ENCODE measurements around the gene MAGI2.
"Not testable (repeated sequence)": the region's sequence is repeated elsewhere in the genome, so short reads cannot be mapped to it uniquely, and the experiment has no call there.

The MAGI2 gene

DNA sequence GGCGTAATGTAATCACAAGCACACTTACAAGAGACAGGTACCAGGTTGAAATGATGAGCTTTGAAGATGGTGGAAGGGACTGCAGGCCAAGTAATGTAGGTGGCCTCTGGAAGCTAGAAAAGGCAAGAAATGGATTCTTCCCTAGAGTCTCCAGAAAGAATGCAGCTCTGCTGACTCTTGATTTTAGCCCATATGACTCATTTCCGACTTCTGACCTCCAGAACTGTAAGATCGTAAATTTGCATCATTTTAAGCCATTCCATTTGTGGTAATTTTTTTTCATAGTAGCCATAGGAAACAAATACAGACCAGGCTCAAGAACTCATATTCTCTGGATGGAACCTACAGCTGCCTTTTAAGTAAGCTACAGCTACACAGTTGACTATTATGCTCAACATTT, 315.5 kb downstream of the MAGI2 start:
- DNase-seq = no peak

DNA sequence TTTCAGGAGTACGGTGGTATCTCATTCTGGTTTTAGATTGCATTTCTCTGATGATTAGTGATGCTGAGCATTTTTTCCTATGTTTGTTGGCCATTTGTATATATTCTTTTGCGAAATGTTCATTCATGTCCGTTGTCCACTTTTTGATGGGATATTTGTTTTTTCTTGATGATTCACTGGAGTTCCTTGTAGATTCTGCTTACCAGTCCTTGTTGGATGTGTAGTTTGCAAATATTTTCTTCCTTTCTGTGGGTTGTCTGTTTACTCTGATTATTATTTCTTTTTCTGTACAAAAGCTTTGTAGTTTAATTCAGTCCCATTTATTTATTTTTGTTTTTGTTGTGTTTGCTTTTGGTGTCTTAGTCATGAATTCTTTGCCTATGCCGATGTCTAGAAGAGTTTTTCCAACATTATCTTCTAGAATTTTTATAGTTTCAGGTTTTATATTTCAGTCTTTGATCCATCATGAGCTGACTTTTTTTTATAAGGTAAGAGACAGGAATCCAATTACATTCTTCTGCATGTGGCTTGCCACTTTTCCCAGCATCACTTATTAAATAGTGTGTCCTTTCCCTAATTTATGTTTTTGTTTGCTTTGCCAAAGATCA, 320.5 kb downstream of the MAGI2 start:
- no peak for DNase-seq

DNA sequence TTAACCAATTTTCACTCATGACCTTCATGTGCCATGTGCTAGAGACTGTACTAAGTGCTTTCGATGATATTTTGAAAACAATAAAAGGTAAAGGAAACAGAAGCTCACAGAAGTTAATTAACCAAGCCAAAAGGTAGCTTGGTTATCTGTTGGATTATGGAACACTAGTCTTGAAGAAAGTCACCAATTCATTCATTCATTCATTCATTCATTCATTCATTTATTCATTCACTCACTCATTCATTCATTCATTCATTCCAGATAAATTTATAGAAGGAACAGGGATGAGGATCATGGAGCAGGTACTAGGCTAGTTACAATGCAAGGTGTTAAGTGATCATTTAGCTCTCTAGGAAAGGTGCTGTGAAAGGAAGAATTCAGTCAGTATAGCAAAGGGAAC, 322.8 kb downstream of the MAGI2 start:
- no peak for DNase-seq

DNA sequence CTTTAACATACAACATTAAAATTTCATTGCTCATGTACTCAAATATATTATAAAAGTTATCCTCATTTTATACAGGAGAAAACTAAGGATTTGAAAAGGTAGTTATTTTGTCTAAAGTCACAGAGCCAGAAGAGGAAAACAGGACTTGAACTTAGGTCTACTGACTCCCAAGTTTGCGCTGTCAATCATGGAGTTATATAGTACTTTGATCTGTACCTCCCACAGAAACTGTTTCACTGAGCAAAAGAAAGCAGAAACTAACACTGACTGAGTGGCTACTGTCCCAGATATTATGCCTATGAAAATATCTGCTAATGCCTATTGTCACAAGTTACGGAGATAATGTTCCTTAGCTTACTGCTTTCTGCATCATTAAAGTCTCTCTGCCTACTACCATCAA, 329.1 kb downstream of the MAGI2 start:
- no peak for DNase-seq

DNA sequence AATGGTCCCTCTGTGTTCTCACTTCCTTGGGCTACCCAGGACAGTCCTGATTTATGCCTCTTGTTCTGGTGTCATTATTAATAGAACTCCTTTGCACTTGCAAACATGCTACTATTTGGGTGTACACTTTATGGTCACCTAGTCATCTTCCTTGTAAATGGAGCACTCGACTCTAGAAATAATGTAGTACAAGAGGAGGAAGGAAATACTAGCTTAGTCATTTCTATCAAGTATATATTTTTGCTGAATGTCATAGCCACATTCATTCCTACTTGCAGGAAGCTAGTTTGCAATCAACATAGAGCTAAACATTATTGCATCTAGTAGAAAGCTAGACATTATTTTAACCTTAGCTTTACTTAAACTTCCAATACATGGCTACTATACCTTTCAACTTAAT, 335.3 kb downstream of the MAGI2 start:
- no peak for DNase-seq

DNA sequence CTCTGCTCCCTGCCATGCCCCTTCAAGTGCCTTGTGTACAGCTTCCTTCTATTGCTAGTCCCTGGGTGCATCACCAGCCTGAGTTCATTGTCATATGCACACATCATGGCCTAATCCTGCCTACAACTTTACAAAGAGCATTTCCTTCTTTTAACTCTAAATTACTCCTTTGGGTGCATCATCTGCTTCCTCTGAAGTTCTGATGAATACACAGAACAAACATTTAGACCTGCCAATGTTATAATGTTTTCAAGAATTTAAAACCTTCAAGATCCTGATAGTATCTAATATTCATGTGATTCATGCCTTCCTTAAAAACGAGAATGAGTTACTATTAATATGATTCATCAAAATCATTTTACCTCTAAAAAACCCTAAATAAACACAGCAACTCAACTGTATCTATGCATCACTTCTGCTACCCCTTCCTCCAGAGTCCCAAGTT, 357.1 kb downstream of the MAGI2 start:
- DNase-seq = no peak

DNA sequence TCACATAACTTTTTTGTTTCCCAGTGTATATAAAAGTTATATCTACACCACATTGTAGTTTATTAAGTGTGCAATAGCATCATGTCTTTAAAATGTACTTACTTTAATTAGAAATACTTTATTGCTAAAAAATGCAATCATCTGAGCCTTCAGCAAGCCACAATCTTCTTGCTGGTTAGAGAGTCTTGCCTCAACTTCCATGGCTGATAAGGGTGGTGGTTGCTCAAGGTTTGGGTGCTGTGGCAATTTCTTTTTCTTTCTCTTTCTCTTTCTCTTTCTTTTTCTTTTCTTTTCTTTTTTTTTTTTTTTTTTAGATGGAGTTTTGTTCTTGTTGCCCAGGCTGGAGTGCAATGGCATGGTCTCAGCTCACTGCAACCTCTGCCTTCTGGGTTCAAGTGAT, 360.0 kb downstream of the MAGI2 start:
- no peak for DNase-seq

DNA sequence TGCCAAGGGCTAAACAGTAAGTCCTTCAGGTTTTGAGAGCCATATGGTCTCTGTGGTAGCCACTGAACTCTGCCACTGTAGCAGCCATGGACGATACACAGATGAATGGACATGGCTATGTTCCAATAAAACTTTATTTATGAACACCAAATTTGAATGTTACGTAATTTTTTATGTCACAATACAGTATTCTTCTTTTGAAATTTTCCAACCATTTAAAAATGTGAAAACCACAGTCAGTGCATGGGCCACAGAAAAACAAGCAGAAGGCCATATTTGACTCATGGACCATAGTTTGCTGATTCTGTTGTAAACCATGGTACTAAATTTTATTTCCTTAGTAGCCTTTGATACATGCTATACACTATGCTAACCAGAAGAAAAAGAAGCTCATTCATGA, 361.8 kb downstream of the MAGI2 start:
- DNase-seq = no peak

DNA sequence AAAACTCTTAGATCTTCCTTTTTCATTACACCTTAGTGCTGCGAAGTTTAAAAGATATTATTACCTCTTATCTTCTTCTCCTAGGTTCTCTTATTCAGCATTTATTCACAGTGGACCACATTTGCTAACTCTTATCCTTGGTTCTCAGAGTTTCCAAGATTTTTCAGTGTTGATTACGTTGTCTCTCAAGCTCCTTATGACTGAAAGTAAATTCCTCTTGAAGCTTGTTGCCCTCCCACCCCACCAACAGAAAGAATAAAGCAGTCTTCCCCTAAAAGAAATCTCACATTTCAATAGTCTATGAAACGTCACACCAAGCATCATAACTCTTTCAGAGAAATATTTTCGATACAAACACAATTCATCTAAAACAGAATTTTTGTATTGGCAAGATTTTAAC, 362.5 kb downstream of the MAGI2 start:
- DNase-seq = no peak

DNA sequence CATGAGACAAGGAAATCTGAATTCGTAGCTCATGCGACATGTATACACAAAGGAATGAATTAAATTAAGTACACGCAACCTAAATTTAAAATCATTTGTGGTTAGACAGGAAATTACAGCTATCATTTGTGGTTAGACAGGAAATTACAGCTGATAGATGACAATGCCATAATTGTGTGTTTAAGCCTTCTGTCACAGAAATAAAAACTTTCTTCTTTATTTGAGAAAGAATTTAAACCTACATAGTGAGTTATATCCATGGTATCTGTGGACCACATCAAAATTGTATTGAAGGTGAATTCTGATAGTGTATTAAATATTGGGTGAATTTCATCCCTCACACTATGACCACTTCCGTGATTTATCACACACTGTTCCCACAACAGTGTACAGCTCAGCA, 362.9 kb downstream of the MAGI2 start:
- no peak for DNase-seq

DNA sequence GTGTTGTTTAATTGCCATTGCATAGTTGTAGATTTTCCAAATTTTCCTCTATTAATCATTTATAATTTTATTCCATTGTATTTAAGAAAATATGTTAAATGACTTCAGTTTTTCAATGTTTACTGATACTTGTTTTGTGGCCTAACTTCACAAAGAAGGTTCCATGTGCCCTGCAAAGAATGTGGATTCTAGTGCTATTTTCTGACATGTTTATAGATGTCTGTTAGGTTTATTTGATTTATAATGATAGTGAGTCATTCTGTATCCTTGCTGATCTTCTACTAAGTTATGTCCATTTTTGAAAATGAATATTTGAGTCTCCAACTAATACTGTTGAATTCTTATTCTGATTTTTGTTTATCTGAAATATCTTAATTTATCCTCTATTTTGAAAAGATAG, 369.0 kb downstream of the MAGI2 start:
- DNase-seq = no peak

DNA sequence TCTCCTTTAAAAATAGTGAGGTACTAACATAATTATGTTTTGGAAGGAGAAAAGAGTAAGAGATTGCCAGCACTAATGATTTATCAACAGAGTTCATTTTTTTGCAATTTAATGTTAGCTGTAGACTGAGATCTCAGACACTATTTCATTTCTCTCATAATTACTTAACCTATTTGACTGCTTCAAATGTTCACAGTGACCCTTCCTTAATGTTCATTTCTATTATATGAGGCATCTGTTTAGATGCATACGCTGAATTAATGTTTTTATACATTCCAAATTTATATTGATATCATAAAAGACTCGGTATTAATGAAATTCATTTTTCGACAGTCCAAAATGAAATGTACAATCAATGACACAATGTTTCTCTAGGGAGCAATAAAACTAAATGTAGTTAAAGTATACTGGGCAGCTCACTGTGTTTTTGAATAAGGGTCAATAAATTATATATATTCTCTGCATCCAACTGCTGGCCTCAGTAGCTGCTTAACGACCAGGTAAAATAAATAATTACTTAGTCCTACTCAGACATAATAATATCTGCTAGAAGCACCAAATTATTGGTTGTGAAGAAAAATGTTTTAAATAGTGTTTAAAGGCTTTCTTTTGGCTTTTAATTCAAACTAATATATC, 373.4 kb downstream of the MAGI2 start:
- DNase-seq = no peak

DNA sequence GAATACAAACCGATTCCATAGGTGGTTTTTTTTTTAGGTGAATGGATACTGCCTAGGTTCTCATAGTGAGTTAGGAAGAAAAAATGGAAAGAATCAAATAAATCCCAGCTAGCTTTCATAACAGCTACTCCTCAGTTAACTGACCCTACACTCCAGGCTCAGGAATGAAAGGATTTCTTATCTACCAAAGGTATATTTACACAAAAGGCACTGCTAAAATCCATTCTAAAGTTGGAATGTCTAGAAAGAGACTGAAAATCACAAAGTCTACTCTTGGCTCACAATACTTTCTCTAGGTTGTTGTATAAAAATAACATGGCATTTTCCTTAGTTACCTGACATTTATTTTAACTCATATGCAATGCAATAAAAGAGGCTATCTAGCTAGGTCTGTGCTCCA, 375.2 kb downstream of the MAGI2 start:
- no peak for DNase-seq

DNA sequence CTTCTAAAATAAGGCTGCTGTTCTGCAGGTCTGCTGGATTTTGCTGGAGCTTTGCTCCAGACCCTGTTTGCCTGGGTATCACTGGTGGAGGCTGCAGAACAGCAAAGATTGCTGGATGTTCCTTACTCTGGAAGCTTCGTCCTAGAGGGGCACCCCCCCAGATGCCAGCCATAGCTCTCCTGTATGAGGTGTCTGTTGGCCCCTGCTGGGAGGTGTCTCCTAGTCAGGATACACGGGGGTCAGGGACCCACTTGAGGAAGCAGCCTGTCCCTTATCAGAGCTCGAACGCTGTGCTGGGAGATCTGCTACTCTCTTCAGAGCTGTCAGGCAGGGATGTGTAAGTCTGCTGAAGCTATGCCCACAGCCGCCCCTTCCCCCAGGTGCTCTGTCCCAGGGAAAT, 382.3 kb downstream of the MAGI2 start:
- not testable (repeated sequence) for DNase-seq

DNA sequence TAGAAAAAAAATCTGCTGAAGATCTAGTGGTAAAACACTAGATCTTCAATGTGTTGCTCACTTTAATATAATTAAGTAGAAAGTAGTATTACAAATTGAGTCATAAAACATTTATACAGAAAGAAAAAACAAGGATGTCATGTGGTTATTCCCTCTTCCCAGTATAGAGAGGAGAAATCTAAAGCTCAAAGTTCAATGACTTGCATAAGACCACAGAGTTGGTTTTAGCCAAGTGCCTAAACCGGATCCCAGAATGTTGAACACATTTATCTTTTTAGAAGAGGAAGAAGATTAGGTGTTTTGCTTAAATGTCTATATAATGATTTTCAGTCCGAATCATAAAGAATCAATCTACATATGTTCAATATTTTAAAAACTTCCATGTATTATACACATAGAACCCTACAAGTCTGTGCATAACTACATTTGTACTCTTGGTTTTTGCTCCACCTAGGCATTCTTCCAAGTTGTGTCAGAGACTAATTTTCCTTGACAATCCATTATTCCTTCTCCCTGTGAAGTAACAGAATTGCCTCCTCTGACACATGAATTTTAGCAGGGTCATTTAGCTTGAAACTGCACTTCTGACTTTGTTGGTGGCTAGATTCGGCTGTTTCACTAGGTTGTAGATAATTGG, 389.2 kb downstream of the MAGI2 start:
- DNase-seq = no peak

DNA sequence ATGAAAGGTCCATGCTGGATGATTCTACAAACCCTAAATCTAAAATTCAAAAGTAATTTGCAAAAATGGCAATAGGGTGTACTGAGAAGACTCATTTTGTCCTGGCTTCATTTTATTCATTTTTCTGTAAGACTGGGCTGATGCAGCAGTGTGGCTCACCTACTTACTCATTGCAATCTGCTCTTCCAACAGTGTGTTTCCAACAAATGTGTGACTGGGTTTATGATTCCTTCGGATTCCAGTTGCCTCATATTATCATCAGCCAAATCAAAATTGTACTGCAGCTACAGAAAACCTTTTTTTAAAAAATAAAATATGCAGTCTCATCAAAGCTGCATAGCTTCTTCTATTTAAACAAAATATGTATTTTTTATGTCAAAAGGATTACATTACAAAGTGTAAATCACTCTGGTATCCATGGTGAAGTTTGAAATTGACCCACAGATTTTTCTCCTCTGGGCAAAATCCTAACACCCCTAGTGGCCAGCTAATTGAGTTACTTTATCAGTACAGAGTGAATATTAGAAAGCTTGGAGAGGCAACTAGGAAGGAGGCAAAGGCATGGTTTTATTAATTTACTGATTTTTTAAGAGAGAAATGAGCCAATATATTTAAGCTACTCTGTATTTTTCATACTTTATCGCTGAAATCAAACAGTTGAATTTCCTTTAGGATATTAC, 390.3 kb downstream of the MAGI2 start:
- DNase-seq = no peak

DNA sequence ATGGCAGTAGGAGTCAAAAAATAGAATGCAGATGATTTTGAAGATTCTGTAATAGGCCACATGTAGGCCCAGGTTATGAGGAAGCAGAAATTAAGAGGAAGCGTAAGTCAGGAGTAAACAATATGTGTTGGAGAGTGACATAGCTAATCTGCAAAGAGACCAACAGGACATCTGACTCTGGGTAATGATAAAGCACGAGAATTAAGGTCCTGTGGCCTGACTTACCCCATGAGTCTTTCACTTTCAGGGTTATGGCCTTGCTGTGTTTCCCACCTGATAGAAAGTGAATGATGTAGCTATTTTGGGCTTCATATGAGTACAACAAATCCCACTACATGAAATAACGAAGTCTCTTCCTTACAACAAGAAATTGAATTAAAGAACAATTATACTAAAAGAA, 393.0 kb downstream of the MAGI2 start:
- DNase-seq = no peak

DNA sequence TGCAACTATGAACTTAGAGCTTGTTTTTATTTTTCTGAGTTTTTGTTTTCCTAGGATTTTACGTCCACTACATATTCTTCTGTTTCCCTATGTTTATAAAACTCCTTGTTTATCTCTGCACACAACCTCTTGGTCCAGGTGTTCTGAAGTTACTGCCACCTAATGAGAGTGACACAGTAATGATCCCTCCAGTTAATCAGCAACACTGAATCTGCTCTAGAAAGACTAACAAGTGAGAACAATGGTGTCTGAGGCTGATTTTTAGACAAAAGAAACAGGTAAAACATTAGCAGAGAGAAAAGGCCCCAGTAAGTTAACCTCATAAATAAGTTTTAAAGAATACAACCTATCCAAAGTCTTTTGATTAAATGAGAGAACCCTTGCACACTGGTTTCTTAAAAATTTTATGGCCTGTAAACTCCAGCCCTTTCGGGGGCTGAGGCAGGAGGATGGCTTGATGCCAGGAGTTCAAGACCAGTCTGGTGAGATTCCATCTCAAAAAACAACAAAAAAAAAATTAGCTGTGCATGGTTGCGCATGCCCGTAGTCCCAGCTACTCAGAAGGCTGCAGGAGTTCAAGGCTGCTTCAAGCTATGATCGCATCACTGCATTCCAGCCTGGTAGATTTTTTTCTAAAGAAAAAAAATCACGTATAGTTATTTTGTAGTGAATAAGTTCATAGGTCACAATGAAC, 397.6 kb downstream of the MAGI2 start:
- no peak for DNase-seq

DNA sequence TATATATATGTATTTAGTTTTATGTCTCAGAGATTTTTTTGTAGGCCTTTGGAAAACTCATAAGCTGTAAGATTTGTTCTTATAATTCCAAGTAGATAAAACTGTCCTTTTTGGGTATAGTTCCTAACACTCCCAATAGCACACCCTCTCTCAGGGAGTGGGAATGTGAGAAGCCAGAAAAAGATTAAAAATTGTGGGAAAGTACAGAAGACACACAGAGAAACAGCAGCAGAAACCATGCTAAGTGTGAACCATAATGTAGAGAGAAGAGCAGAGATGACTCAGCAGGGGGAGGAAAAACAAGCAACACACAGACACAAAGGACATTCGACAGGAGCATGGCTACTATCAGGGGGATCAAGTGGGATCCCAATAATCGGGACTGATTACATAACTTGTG, 401.6 kb downstream of the MAGI2 start:
- no peak for DNase-seq

DNA sequence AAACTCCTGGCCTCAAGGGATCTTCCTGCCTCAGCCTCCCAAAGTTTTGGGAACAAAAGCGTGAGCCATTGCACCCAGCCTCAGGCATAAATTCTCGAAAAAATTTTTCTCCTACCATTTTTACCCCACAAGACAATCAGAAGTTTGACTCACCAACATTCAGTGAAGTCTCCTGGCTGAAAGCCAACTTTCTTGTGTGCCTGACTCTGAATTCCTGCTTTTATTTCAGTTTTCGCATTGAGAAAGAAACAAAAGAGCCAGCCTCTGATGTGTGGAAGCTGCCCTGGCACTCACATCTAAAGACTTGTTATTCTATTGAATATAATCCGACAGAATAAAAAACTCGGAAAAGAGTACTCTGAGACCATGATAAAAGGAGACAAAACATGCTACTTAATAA, 402.9 kb downstream of the MAGI2 start:
- DNase-seq = no peak

DNA sequence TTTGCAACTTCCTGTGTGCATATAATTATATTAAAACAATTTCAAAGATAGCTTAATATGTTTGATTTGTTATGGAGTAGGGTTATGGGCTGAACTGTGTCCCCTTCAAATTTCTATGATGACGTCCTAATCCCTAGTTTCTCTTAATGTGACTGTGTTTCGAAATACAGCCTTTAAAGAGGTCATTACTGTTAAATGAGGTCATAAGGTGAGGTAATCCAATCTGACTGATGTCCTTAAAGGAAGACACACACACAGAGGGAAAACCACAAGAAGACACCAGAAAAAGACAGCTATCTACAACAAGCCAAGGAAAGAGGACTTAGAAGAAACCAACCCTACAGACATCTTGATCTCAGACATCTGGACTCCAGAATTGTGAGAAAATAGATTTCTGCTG, 407.4 kb downstream of the MAGI2 start:
- no peak for DNase-seq

DNA sequence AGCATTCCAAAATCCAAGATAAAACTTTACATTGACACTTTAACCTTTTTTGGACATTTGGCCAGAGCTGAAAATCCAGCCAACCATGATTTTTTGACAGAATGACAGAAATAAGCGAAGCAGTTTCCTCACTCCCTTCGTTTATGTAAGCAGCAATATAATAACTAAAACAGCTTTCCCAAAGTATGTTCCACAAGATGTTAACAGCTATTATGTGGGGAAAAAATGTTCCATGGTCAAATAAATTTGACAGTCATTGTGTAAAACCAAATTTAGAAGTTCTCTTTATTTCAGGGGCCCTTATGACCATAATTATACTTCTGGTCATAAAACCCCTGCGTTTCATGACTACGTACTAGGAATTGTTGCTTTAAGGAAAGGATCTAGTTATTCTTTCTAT, 416.5 kb downstream of the MAGI2 start:
- no peak for DNase-seq

DNA sequence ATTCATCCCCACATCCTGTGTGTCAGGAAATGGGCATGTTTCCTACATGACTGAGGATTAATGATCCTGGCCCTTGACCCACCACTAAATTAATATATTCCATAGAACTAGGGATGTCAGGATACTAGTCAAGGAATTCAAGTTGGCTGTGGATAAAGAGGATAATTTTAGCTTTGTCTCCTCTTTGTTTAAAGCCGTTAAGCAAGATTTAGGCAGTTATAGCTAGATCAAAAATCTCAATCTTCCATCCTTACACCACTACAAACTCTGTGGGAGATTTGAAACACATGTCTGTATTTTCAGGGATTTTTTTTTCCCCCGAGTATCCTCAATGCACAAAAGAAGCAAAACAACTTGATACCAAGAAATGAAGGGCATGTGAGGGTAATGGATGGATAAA, 417.1 kb downstream of the MAGI2 start:
- no peak for DNase-seq

DNA sequence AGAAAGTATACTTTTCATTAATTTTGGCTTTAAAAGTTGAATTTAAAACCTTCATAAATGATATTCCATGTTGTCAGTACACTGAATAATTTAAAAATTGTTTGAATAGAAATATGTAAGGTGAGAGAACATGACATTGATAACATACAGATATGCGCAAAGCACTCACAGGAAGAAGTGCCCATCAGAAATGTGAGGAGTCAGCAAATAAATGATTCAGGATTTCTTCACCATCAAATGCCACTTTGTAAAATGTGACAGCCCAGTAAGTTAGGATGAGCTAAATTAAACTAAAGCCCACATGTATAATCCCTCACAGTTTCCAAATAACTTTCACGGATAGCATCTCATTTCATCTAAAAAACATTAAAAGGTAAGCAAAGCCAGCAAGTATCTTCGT, 417.6 kb downstream of the MAGI2 start:
- DNase-seq = no peak

Data from left hindlimb (tissue), 1 donor.